AG09309 (cell line): ENCODE results near the gene TK2.
"Not testable (repeated sequence)": the region's sequence is repeated elsewhere in the genome, so short reads cannot be mapped to it uniquely, and the experiment has no call there.

Experiments used
- DNase-seq: peaks from one replicate; pipeline ENCODE4 v3.0.0-alpha.2; 2010; ENCODE audit warnings: low read depth
- H3K4me3 ChIP-seq: 2 replicates; pipeline ENCODE4 v1.5.1; 2011; ENCODE audit warnings: mild to moderate bottlenecking, low read depth, low read length, moderate library complexity; ENCODE audit not compliant: control insufficient read depth
- TF ChIP-seq, protein P1 (sequence below): IDR thresholded peaks from 2 replicates; pipeline ENCODE4 v1.5.1; 2011; ENCODE audit warnings: mild to moderate bottlenecking, low read depth, low read length, inconsistent platforms; ENCODE audit not compliant: insufficient read depth, control insufficient read depth; ENCODE audit errors: missing control alignments

TK2 gene

DNA sequence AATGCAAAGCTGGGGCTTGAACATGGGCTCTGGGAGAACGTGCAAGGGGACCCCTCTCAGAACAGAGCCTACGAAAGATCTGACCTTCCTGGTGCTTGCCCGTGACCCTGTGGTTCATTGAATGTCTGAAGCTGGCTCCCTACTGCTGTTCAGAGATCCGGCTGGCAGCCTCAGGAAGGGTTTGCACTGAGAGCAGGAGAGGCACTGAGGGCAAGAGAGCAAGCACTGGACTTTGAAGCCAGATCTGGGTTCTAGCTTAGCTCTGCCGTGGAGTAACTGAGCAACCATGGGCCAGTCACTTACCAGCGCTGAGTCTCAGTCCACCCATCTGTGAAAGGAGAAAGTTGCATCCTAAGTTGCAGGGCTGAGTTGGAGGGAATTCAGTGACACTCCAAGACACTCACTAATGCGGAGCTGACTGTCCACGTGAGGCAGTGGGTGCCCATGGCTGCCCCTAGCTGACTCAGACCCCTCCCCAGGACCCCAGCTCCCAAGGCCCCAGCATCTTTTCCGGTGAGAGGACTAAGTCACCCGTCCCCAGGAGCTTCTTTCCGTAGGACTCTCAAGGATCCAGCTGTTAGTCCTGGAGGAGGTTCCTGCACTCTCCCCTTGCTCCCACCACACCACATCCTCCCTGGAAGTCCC is 81.5 kb downstream of the TK2 start:
- TF ChIP-seq, protein P1, sequence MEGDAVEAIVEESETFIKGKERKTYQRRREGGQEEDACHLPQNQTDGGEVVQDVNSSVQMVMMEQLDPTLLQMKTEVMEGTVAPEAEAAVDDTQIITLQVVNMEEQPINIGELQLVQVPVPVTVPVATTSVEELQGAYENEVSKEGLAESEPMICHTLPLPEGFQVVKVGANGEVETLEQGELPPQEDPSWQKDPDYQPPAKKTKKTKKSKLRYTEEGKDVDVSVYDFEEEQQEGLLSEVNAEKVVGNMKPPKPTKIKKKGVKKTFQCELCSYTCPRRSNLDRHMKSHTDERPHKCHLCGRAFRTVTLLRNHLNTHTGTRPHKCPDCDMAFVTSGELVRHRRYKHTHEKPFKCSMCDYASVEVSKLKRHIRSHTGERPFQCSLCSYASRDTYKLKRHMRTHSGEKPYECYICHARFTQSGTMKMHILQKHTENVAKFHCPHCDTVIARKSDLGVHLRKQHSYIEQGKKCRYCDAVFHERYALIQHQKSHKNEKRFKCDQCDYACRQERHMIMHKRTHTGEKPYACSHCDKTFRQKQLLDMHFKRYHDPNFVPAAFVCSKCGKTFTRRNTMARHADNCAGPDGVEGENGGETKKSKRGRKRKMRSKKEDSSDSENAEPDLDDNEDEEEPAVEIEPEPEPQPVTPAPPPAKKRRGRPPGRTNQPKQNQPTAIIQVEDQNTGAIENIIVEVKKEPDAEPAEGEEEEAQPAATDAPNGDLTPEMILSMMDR = no peak
- DNase-seq = no peak
- H3K4me3 ChIP-seq = no peak overlapping the region

DNA sequence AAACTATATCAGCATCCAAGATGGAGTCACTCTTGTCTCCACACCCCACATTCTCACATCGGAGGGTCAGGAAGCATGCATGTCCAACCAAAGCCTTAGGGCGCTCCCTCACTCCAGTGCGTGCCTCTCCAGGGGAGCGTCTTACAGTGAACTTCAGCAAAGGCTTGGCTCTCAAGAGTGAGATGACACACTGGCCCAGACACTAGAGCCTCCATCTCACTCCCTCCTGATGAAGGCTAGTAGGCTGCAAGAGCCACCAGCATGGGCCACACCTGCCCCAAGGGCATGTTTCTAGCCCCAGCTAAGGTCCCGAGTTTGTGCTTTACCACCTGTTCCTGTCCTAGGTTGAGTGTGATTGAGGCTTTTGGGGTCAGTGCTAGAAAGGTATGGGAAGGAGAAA is 82.3 kb downstream of the TK2 start:
- TF ChIP-seq, protein P1 = no peak
- DNase-seq = no peak
- H3K4me3 ChIP-seq = no peak overlapping the region

DNA sequence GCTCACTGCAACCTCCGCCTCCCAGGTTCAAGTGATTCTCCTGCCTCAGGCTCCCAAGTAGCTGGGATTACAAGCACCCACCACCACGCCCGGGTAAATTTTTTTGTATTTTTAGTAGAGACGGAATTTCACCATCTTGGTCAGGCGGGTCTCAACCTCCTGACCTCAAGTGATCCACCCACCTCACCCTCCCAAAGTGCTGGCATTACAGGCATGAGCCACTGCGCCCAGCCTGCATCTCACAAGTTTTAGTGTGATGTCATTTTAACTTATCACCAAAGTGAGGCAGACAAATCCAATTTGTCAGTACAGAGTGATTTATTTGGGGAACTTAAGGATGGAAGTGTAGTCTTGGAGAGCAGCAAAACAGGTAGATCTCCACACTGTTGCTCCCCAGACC is 83.3 kb downstream of the TK2 start:
- DNase-seq = not testable (repeated sequence)

DNA sequence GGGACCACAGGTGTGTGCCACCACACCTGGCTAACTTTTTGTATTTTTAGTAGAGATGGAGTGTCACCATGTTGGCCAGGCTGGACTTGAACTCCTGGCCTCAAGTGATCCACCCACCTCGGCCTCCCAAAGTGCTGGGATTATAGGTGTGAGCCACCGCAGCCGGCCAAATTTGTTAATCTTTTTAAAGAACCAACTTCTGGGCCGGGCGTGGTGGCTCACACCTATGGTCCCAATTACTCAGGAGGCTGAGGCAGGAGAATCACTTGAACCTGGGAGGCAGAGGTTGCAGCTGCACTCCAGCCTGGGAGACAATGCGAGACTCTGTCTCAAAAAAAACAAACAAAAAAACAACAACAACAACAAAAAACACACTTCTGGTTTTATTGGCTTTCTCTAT is 84.0 kb downstream of the TK2 start:
- DNase-seq, H3K4me3 ChIP-seq: not testable (repeated sequence)

More for the DNA sequence above, 83.3 kb downstream of the TK2 start:
- H3K4me3 ChIP-seq = not testable (repeated sequence)

DNA sequence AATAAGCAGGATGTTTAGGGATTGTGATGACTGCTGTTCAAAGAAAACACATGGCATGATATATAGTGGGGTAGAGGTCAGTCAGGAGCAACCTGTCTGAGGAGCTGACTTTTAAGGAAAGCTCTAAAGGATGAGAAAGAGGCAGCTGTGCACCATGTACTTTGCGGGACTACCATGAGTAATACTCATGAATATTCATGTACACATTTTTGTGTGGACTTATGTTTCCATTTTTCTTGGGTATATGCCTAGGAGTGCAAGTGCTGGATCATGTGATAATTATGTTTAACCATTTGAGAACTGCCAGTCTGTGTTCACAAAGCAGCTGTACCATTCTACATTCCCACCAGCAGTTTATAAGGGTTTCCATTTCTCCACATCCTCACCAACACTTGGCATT is 87.0 kb downstream of the TK2 start:
- H3K4me3 ChIP-seq = no peak overlapping the region
- TF ChIP-seq, protein P1 = no peak
- DNase-seq = no peak

DNA sequence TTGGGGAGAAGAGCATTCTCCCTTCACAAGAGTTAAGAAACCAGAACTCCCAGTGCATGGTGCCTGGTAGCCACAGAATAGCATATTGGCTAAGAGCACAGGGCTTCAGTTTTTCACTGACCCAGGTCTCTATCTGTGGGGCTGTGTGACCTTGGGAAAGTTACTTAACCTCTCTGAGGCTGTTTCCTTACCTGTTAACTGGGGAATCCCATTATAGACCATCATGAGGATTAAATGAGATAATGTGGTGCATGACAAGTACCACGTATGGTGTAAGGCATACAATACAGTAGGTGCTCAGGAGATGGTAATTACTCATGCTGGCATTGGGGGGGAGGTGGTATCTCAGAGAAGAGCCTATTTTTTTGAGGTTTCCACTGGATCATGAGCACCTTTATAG is 89.2 kb downstream of the TK2 start:
- no peak overlapping the region for H3K4me3 ChIP-seq
- DNase-seq = no peak
- TF ChIP-seq, protein P1 = no peak

DNA sequence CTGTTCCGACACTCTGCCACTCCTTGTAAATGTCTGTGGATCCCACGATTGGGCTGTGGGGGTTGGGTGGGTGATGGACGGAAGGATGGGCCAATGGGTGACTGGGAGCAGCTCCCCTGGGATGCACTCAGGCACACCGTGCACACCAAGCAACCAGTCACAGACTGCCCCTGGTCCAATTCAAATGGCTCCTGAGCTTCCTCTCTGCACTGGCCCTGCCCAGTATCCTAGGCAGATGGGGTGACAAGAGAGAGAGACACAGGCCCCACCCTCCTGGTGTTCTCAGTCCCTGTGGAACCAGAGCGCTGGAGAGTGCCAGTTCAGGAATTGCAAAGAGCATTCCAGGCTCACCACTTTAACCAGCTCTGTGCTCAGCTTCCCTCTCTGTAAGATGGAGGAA is 90.0 kb downstream of the TK2 start:
- no peak overlapping the region for H3K4me3 ChIP-seq
- no peak for DNase-seq
- TF ChIP-seq, protein P1 = no peak

DNA sequence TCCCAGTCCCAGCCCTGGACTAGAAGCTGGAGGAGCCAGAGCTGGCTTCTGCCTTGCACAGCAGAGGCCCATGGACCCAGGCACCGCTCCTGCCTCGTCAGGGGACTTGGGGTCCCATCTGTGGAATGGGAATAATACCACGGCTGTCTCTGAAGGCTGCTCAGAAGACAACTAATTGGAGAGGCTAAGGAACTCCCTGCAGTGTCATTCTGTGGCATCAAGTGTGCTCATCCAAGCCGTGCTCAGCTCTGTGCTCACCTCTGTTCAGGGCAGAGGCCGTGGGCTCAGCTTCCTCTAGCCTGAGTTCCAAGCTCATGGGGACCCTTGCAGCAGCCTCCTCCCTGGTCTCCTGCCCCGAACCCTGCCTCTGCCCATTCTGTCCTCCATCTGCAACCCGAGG is 91.1 kb downstream of the TK2 start:
- TF ChIP-seq, protein P1 = no peak
- no peak overlapping the region for H3K4me3 ChIP-seq
- DNase-seq = no peak
